H1 (cell line): ENCODE data around the gene GNAQ. TPM values are rescaled to one million over a fixed set of nuclear protein-coding genes. Genes with fewer than 3 reads are reported as not detected.

Source experiments
- CTCF ChIA-PET: fragments of 300-600 bp; sonication (Branson Sonifier 250); formaldehyde crosslinking; loops from one replicate; lab custom pipeline; 2021; ENCODE audit not compliant: partially characterized antibody; lab: Charles Lee
- POLR2A ChIA-PET: fragments of 300-600 bp; sonication (Branson Sonifier 250); formaldehyde crosslinking; loops from one replicate; lab custom pipeline; 2021; ENCODE audit warnings: inconsistent platforms; ENCODE audit not compliant: partially characterized antibody; lab: Charles Lee
- DNase-seq, 2 experiments: peaks; one replicate each; pipeline versions ENCODE4 v3.0.0 to v3.0.0-alpha.2; 2010 to 2022; ENCODE audit warnings: low spot score in 2 of 2, low read depth in 1 of 2, mixed read lengths in 1 of 2
- FAIRE-seq: peaks from 2 replicates; lab custom pipeline; 2011; peaks lifted over from hg19 to GRCh38; lab: Jason Lieb, UNC
- H2AFZ ChIP-seq: 2 replicates; pipeline ENCODE4 v1.8.1; 2012; ENCODE audit warnings: low read length, inconsistent platforms
- H2AK5ac ChIP-seq: 2 replicates; pipeline ENCODE4 v1.6.1; 2013; ENCODE audit warnings: low read depth, low read length
- H2BK120ac ChIP-seq: replicated peaks from 2 replicates; pipeline ENCODE3; 2013; ENCODE audit warnings: low read depth, low read length, inconsistent platforms
- H2BK12ac ChIP-seq: 2 replicates; pipeline ENCODE4 v1.6.1; 2013; ENCODE audit warnings: low read depth, low read length
- H2BK15ac ChIP-seq: 2 replicates; pipeline ENCODE4 v1.6.1; 2013; ENCODE audit warnings: low read length
- H2BK20ac ChIP-seq: 2 replicates; pipeline ENCODE4 v1.6.1; 2013; ENCODE audit warnings: low read length
- H2BK5ac ChIP-seq: 2 replicates; pipeline ENCODE4 v1.6.1; 2013; ENCODE audit warnings: low read depth, low read length
- H3K14ac ChIP-seq: 2 replicates; pipeline ENCODE4 v1.6.1; 2013; ENCODE audit warnings: inconsistent platforms; ENCODE audit not compliant: insufficient read length
- H3K18ac ChIP-seq: 2 replicates; pipeline ENCODE4 v1.6.1; 2013; ENCODE audit warnings: low read length; ENCODE audit errors: extremely low read depth
- H3K23ac ChIP-seq: 2 replicates; pipeline ENCODE4 v1.6.1; 2013; ENCODE audit warnings: inconsistent platforms; ENCODE audit not compliant: insufficient read length
- H3K23me2 ChIP-seq: 2 replicates; pipeline ENCODE4 v1.6.1; 2013; ENCODE audit warnings: low read depth, low read length
- H3K27ac ChIP-seq: 2 replicates; pipeline ENCODE4 v1.6.1; 2011; ENCODE audit warnings: low read depth, low read length, inconsistent platforms
- H3K27me3 ChIP-seq, 4 experiments: replicated peaks in 1 of 4; 1 replicate in 1 of 4; 2 replicates in 3 of 4; pipeline versions ENCODE4 v1.6.1 to v1.8.1; 2011 to 2013; ENCODE audit warnings: low read length in 3 of 4, mild to moderate bottlenecking in 3 of 4, inconsistent platforms in 2 of 4, mixed read lengths in 2 of 4, moderate library complexity in 1 of 4; ENCODE audit not compliant: control insufficient read depth in 3 of 4, insufficient read depth in 3 of 4; ENCODE audit errors: extremely low read depth in 1 of 4
- H3K36me3 ChIP-seq, 4 experiments: 2 replicates each; pipeline versions ENCODE4 v1.6.1 to v1.8.1; 2011 to 2013; ENCODE audit warnings: mild to moderate bottlenecking in 4 of 4, low read length in 3 of 4, moderate library complexity in 2 of 4, control low read depth in 1 of 4, inconsistent platforms in 1 of 4; ENCODE audit not compliant: insufficient read depth in 4 of 4, control insufficient read depth in 2 of 4
- H3K4ac ChIP-seq: replicated peaks from 2 replicates; pipeline ENCODE3; 2013; ENCODE audit warnings: low read length, low read depth, mixed read lengths, inconsistent platforms; ENCODE audit not compliant: insufficient read length
- H3K4me1 ChIP-seq, 4 experiments: replicated peaks in 1 of 4; 1 replicate in 1 of 4; 2 replicates in 3 of 4; pipeline versions ENCODE4 v1.6.1 to v1.8.1; 2011 to 2013; ENCODE audit warnings: low read length in 3 of 4, inconsistent platforms in 2 of 4, mixed read lengths in 1 of 4; ENCODE audit not compliant: insufficient read depth in 4 of 4, control insufficient read depth in 3 of 4
- H3K4me2 ChIP-seq, 2 experiments: 2 replicates each; pipeline versions ENCODE4 v1.6.1 to v1.8.1; 2011 to 2013; ENCODE audit warnings: low read depth in 2 of 2, low read length in 2 of 2, control low read depth in 1 of 2, inconsistent platforms in 1 of 2, mild to moderate bottlenecking in 1 of 2; ENCODE audit not compliant: insufficient read depth in 1 of 2
- H3K4me3 ChIP-seq, 4 experiments: fragments of 200-600, 300-600 bp in 1 of 4; sonication (generic), shearing (Covaris generic), sonication (Bioruptor Twin) in 1 of 4; 2 replicates each; pipeline versions ENCODE4 v1.5.1 to v1.8.1; 2011 to 2016; ENCODE audit warnings: low read length in 4 of 4, low read depth in 3 of 4, control low read depth in 2 of 4, inconsistent platforms in 2 of 4, mild to moderate bottlenecking in 2 of 4, mixed read lengths in 1 of 4, moderate library complexity in 1 of 4; ENCODE audit not compliant: insufficient read depth in 2 of 4; ENCODE audit errors: extremely low read depth in 1 of 4
- H3K56ac ChIP-seq: replicated peaks from 2 replicates; pipeline ENCODE3; 2013; ENCODE audit warnings: low read depth, mild to moderate bottlenecking, mixed read lengths, low read length, inconsistent platforms; ENCODE audit not compliant: insufficient read length
- H3K79me1 ChIP-seq: 2 replicates; pipeline ENCODE4 v1.6.1; 2013; ENCODE audit warnings: low read depth, low read length, control low read depth
- H3K79me2 ChIP-seq, 2 experiments: 2 replicates each; pipeline versions ENCODE4 v1.6.1 to v1.8.1; 2012 to 2013; ENCODE audit warnings: low read length in 2 of 2, mild to moderate bottlenecking in 2 of 2, inconsistent platforms in 1 of 2; ENCODE audit not compliant: insufficient read depth in 2 of 2, control insufficient read depth in 1 of 2
- H3K9ac ChIP-seq, 4 experiments: replicated peaks in 1 of 4; 1 replicate in 1 of 4; 2 replicates in 3 of 4; pipeline versions ENCODE4 v1.6.1 to v1.8.1; 2011 to 2013; ENCODE audit warnings: low read depth in 3 of 4, low read length in 3 of 4, control low read depth in 2 of 4, mild to moderate bottlenecking in 2 of 4, moderate library complexity in 2 of 4, inconsistent platforms in 1 of 4; ENCODE audit errors: extremely low read depth in 1 of 4
- H3K9me3 ChIP-seq, 2 experiments: 2 replicates each; pipeline versions ENCODE4 v1.6.1 to v1.8.1; 2012 to 2013; ENCODE audit warnings: mild to moderate bottlenecking in 2 of 2, moderate library complexity in 2 of 2, control low read depth in 1 of 2, inconsistent platforms in 1 of 2, low read depth in 1 of 2, low read length in 1 of 2, mixed read lengths in 1 of 2; ENCODE audit not compliant: insufficient read depth in 2 of 2
- H4K20me1 ChIP-seq, 2 experiments: replicated peaks in 1 of 2; 2 replicates each; pipeline versions ENCODE3 to v1.8.1; 2011 to 2013; ENCODE audit warnings: inconsistent platforms in 2 of 2, low read length in 2 of 2, mild to moderate bottlenecking in 1 of 2; ENCODE audit not compliant: insufficient read depth in 2 of 2, control insufficient read depth in 1 of 2
- H4K5ac ChIP-seq: 2 replicates; pipeline ENCODE4 v1.6.1; 2013; ENCODE audit warnings: low read length, low read depth, mixed read lengths, inconsistent platforms; ENCODE audit not compliant: insufficient read length
- H4K8ac ChIP-seq: 2 replicates; pipeline ENCODE4 v1.8.0; 2013; ENCODE audit warnings: mild to moderate bottlenecking, moderate library complexity, low read length, inconsistent platforms; ENCODE audit not compliant: insufficient read depth; ENCODE audit errors: extremely low read depth
- H4K91ac ChIP-seq: replicated peaks from 2 replicates; pipeline ENCODE3; 2013; ENCODE audit warnings: low read length, mixed read lengths, inconsistent platforms; ENCODE audit not compliant: insufficient read length
- CREB1 ChIP-seq: IDR thresholded peaks from 2 replicates; pipeline ENCODE4 v1.6.1; 2012; ENCODE audit warnings: inconsistent platforms
- HDAC2 ChIP-seq, 2 experiments: fragments of 300-600 bp in 1 of 2; sonication (generic) in 1 of 2; IDR thresholded peaks; 2 replicates each; pipeline ENCODE4 v1.6.1; 2011 to 2012; ENCODE audit warnings: low read depth in 2 of 2, low read length in 2 of 2, mild to moderate bottlenecking in 2 of 2, moderate library complexity in 2 of 2, borderline replicate concordance in 1 of 2, inconsistent platforms in 1 of 2
- MAFK ChIP-seq: IDR thresholded peaks from 2 replicates; pipeline ENCODE4 v1.6.1; 2012; ENCODE audit warnings: low read depth, mild to moderate bottlenecking, improper control_type of control experiment, low read length
- NRF1 ChIP-seq: IDR thresholded peaks from 2 replicates; pipeline ENCODE4 v1.6.1; 2011; ENCODE audit warnings: mild to moderate bottlenecking, low read depth, low read length, improper control_type of control experiment
- PHF8 ChIP-seq: fragments of 200-600 bp; sonication (generic); conservative IDR thresholded peaks from 2 replicates; pipeline ENCODE4 v1.7.1; 2012; ENCODE audit warnings: low read depth, mild to moderate bottlenecking, inconsistent platforms, low read length, moderate library complexity
- POU5F1 ChIP-seq: IDR thresholded peaks from 2 replicates; pipeline ENCODE4 v1.6.1; 2011; ENCODE audit warnings: low read depth, mild to moderate bottlenecking, low read length, moderate library complexity
- RAD21 ChIP-seq, 2 experiments: IDR thresholded peaks in 1 of 2; conservative IDR thresholded peaks in 1 of 2; 2 replicates each; pipeline ENCODE4 v1.6.1; 2011; ENCODE audit warnings: low read depth in 2 of 2, low read length in 2 of 2, improper control_type of control experiment in 1 of 2, inconsistent platforms in 1 of 2, mild to moderate bottlenecking in 1 of 2, moderate library complexity in 1 of 2
- SAP30 ChIP-seq: fragments of 300-600 bp; sonication (generic); IDR thresholded peaks from 2 replicates; pipeline ENCODE4 v1.7.1; 2012; ENCODE audit warnings: low read length, moderate library complexity, mild to moderate bottlenecking, inconsistent platforms; ENCODE audit not compliant: insufficient read depth, insufficient replicate concordance
- SP1 ChIP-seq: IDR thresholded peaks from 2 replicates; pipeline ENCODE4 v1.6.1; 2011; ENCODE audit warnings: low read depth, low read length
- SUZ12 ChIP-seq: fragments of 200-600 bp; sonication (generic); IDR thresholded peaks from 2 replicates; pipeline ENCODE4 v1.6.1; 2012; ENCODE audit warnings: mild to moderate bottlenecking, inconsistent platforms, low read length, moderate library complexity, mixed read lengths
- TBP ChIP-seq: IDR thresholded peaks from 2 replicates; pipeline ENCODE4 v1.6.1; 2011; ENCODE audit warnings: low read depth, low read length, improper control_type of control experiment
- TEAD4 ChIP-seq: IDR thresholded peaks from 2 replicates; pipeline ENCODE4 v1.6.1; 2012; ENCODE audit warnings: low read depth, low read length, inconsistent platforms, mixed read lengths
- ZNF274 ChIP-seq: IDR thresholded peaks from 2 replicates; pipeline ENCODE4 v1.7.0; 2012; ENCODE audit warnings: low read length, borderline replicate concordance; ENCODE audit errors: extremely low read depth
- WGBS, 2 experiments: shearing (Covaris generic) in 1 of 2; methylation state at CpG; one replicate each; pipeline versions ENCODE4 v1.1.6 to v1.1.7; 2013 to 2015; ENCODE audit warnings: low lambda C conversion rate in 2 of 2, mixed read lengths in 2 of 2, inconsistent platforms in 1 of 2, low coverage in 1 of 2, missing lambda C conversion rate in 1 of 2; ENCODE audit not compliant: insufficient replicate concordance in 2 of 2, insufficient coverage in 1 of 2, insufficient read length in 1 of 2; ENCODE audit errors: extremely low coverage in 1 of 2, missing lambda C conversion rate in 1 of 2; 5-methylcytosine and 5-hydroxymethylcytosine counted together
- polyA plus RNA-seq, 7 experiments: library from polyadenylated mRNA; depleted of rRNA in 3 of 7; stranded (reverse) in 5 of 7; unstranded in 2 of 7; fragments of >200 nt in 5 of 7; fragments of 200-250 nt in 2 of 7; gene quantifications; 1 replicate in 5 of 7; 2 replicates in 1 of 7; 4 replicates in 1 of 7; pipeline versions ENCODE4 v1.2.1 to v1.2.3, GENCODE V29; 2011 to 2013; ENCODE audit warnings: missing spikeins in 2 of 7, mixed read lengths in 2 of 7
- total RNA-seq: library from RNA; stranded (reverse); fragmentation: NEBNext Ultra II Directional; extraction: Animal tissue kit (Norgen Biotek cat#: 25700); gene quantifications from 2 replicates; pipeline ENCODE4 v1.2.1, GENCODE V29; 2021

The GNAQ gene
- total and polyA plus RNA-seq, 2 of the 8 experiments (the other 6 are each of a cell fraction or from before 2014, with no cell fraction given) = 22.8 to 63.8 TPM

DNA sequence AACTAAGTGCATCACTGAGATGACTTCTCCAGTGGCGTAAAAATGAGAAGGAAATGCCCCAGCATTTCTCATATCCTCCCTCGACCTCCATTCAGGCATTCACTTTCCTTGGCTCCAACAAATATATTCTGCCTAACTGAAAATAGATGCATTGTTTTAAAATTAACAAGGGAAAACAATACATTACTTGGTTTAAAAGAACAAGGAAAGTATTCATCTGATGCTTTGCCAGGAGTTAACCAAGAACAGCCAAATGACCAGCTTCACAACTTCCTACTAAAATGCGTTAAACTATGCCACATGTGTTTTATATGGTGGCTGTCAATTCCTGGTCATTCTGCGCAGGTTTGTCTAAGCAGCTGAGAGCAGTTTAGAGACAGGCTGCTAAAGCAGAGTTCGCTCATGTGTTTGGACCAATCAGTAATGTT is 121.4 kb downstream of the GNAQ start:
- no peak overlapping the region for H2BK120ac ChIP-seq
- no peaks in the 10 kb centered on the region; a peak in 1 of 8 replicates for H3K36me3 ChIP-seq
- no peak overlapping the region for H4K5ac ChIP-seq
- H4K20me1 ChIP-seq = peaks cover 0 to 1% of the 10 kb centered on the region in 2 experiments
- no peaks in the 10 kb centered on the region for H3K9me3 ChIP-seq
- H3K9ac ChIP-seq = peak overlapping the region in 1 of 4 experiments; percentile 43; a peak in 1 of 7 replicates
- H2BK20ac ChIP-seq = no peak overlapping the region
- H3K14ac ChIP-seq = no peak overlapping the region
- no peak overlapping the region for H2BK5ac ChIP-seq
- H3K4me2 ChIP-seq = no peak overlapping the region
- H3K4ac ChIP-seq = no peak overlapping the region
- POLR2A ChIA-PET = no interaction called here
- H2BK15ac ChIP-seq = no peak overlapping the region
- no peaks in the 10 kb centered on the region for H3K27me3 ChIP-seq
- H3K23me2 ChIP-seq = no peaks in the 10 kb centered on the region
- no peak overlapping the region for H3K56ac ChIP-seq
- H3K18ac ChIP-seq = no peak overlapping the region
- H2AK5ac ChIP-seq = no peak overlapping the region
- H4K91ac ChIP-seq = no peak overlapping the region
- no peak for DNase-seq
- H3K79me2 ChIP-seq = peaks cover 0 to 13% of the 10 kb centered on the region in 2 experiments; a peak in 3 of 4 replicates
- CTCF ChIA-PET = interaction anchor here (1.8 to 3.6 kb wide), 2 partner anchors 13 to 39 kb away, joined by 4 to 13 read pairs; no protein-coding TSS in a partner anchor
- no peak for FAIRE-seq
- H2AFZ ChIP-seq = no peak overlapping the region
- H4K8ac ChIP-seq = no peak overlapping the region
- H2BK12ac ChIP-seq = no peak overlapping the region
- no peak overlapping the region for H3K27ac ChIP-seq
- 89% methylated on average over 5 of the region's 5 CpGs; no CpG with 5 or more reads in 1 of the 2 experiments for WGBS, 2 experiments
- H3K79me1 ChIP-seq = no peaks in the 10 kb centered on the region; the same call in 1 of the 2 replicates
- H3K4me3 ChIP-seq = no peak overlapping the region
- H3K4me1 ChIP-seq = peaks cover 0 to 2% (median 1%) of the 10 kb centered on the region in 4 experiments; a peak in 2 of 7 replicates
- H3K23ac ChIP-seq = no peak overlapping the region
- no peak for TF ChIP-seq SUZ12
- no peak for TF ChIP-seq SAP30
- TF ChIP-seq NRF1 = no peak
- TF ChIP-seq POU5F1 = no peak
- no peak for TF ChIP-seq CREB1
- TF ChIP-seq PHF8 = no peak
- TF ChIP-seq HDAC2 (IDR thresholded peaks at IDR 0.05; ENCODE audit: borderline replicate concordance in 1 of 2, low read depth in 2 of 2, low read length in 2 of 2) = no peak
- TF ChIP-seq TEAD4 = no peak
- no peak for TF ChIP-seq MAFK
- no peak for TF ChIP-seq SP1
- no peak for TF ChIP-seq RAD21 (IDR thresholded peaks at IDR 0.05 in 1 of 2, conservative IDR thresholded peaks at IDR 0.05 in 1 of 2; ENCODE audit: low read depth in 2 of 2, low read length in 2 of 2)
- no peak for TF ChIP-seq TBP
- TF ChIP-seq ZNF274 = no peak
